Trophoblast cell (in vitro differentiated cells and primary cell): ENCODE results near the gene RFC4. TPM values are rescaled to one million over a fixed set of nuclear protein-coding genes. Genes with fewer than 3 reads are reported as not detected.

Experiments used
- DNase-seq, 2 donors: peaks; one replicate each; pipeline ENCODE4 v3.0.0-alpha.2; 2016
- H2AFZ ChIP-seq: 2 replicates; pipeline ENCODE4 v1.6.1; 2013; ENCODE audit warnings: low read length, moderate library complexity, mild to moderate bottlenecking; ENCODE audit not compliant: insufficient read depth, poor library complexity
- H2AK5ac ChIP-seq: 2 replicates; pipeline ENCODE4 v1.6.1; 2013; ENCODE audit warnings: mild to moderate bottlenecking, low read length
- H2BK120ac ChIP-seq: 2 replicates; pipeline ENCODE4 v1.6.1; 2013; ENCODE audit warnings: low read length, mild to moderate bottlenecking, moderate library complexity; ENCODE audit not compliant: insufficient read depth, poor library complexity
- H2BK12ac ChIP-seq: 2 replicates; pipeline ENCODE4 v1.6.1; 2013; ENCODE audit warnings: mild to moderate bottlenecking, low read length, moderate library complexity
- H2BK5ac ChIP-seq: 2 replicates; pipeline ENCODE4 v1.6.1; 2013; ENCODE audit warnings: low read length, low read depth, moderate library complexity, mild to moderate bottlenecking; ENCODE audit not compliant: poor library complexity
- H3K14ac ChIP-seq: 2 replicates; pipeline ENCODE4 v1.6.1; 2013; ENCODE audit warnings: mild to moderate bottlenecking, low read length
- H3K18ac ChIP-seq: 2 replicates; pipeline ENCODE4 v1.6.1; 2013; ENCODE audit warnings: mild to moderate bottlenecking, low read length
- H3K23ac ChIP-seq: 2 replicates; pipeline ENCODE4 v1.6.1; 2013; ENCODE audit warnings: low read length
- H3K27ac ChIP-seq: 2 replicates; pipeline ENCODE4 v1.5.1; 2013; ENCODE audit warnings: low read depth, mild to moderate bottlenecking, inconsistent platforms, low read length, moderate library complexity
- H3K27me3 ChIP-seq: 2 replicates; pipeline ENCODE4 v1.6.1; 2013; ENCODE audit warnings: inconsistent platforms, mild to moderate bottlenecking, low read length, moderate library complexity; ENCODE audit not compliant: insufficient read depth
- H3K36me3 ChIP-seq, 2 experiments: 1 replicate in 1 of 2; 2 replicates in 1 of 2; pipeline ENCODE4 v1.6.1; 2013; ENCODE audit warnings: low read length in 2 of 2, mild to moderate bottlenecking in 2 of 2, moderate library complexity in 1 of 2; ENCODE audit not compliant: insufficient read depth in 2 of 2, control insufficient read depth in 1 of 2
- H3K4ac ChIP-seq: 2 replicates; pipeline ENCODE4 v1.6.1; 2013; ENCODE audit warnings: low read depth, mild to moderate bottlenecking, low read length, moderate library complexity
- H3K4me1 ChIP-seq, 2 experiments: 1 replicate in 1 of 2; 2 replicates in 1 of 2; pipeline ENCODE4 v1.6.1; 2013; ENCODE audit warnings: low read length in 2 of 2, mild to moderate bottlenecking in 2 of 2, moderate library complexity in 1 of 2; ENCODE audit not compliant: insufficient read depth in 2 of 2, control insufficient read depth in 1 of 2
- H3K4me2 ChIP-seq: 2 replicates; pipeline ENCODE4 v1.6.1; 2013; ENCODE audit warnings: inconsistent platforms, mild to moderate bottlenecking, low read length, moderate library complexity
- H3K4me3 ChIP-seq: 2 replicates; pipeline ENCODE4 v1.5.1; 2013; ENCODE audit warnings: mild to moderate bottlenecking, low read depth, low read length, inconsistent platforms
- H3K79me1 ChIP-seq: one replicate; pipeline ENCODE4 v1.6.1; 2013; ENCODE audit warnings: low read length
- H3K79me2 ChIP-seq: 2 replicates; pipeline ENCODE4 v1.6.1; 2013; ENCODE audit warnings: low read length, mild to moderate bottlenecking; ENCODE audit not compliant: control insufficient read depth, insufficient read depth, poor library complexity
- H3K9ac ChIP-seq: 2 replicates; pipeline ENCODE4 v1.6.1; 2013; ENCODE audit warnings: mild to moderate bottlenecking, low read length
- H3K9me3 ChIP-seq: 2 replicates; pipeline ENCODE4 v1.6.1; 2013; ENCODE audit warnings: low read depth, mild to moderate bottlenecking, control low read depth, inconsistent platforms, low read length; ENCODE audit not compliant: insufficient read depth
- H4K12ac ChIP-seq: 2 replicates; pipeline ENCODE4 v1.6.1; 2013; ENCODE audit warnings: low read depth, mild to moderate bottlenecking, low read length, moderate library complexity
- H4K8ac ChIP-seq: 2 replicates; pipeline ENCODE4 v1.6.1; 2013; ENCODE audit warnings: low read depth, mild to moderate bottlenecking, low read length, moderate library complexity
- H4K91ac ChIP-seq: one replicate; pipeline ENCODE4 v1.6.1; 2013; ENCODE audit warnings: low read depth, mild to moderate bottlenecking, low read length, moderate library complexity
- WGBS: extraction: QIAGEN DNeasy Blood & Tissue Kit; methylation state at CpG from one replicate; pipeline ENCODE4 v1.1.7; 2013; ENCODE audit warnings: missing lambda C conversion rate; ENCODE audit not compliant: insufficient read length, insufficient coverage; ENCODE audit errors: extremely low coverage; 5-methylcytosine and 5-hydroxymethylcytosine counted together
- polyA plus RNA-seq: library from polyadenylated mRNA; stranded (reverse); fragments of 200-250 nt; gene quantifications from 2 replicates; pipeline ENCODE4 v1.2.3, GENCODE V29; 2013

Gene RFC4
- polyA plus RNA-seq, result 41.5 and 43.9 TPM in 2 replicates

DNA sequence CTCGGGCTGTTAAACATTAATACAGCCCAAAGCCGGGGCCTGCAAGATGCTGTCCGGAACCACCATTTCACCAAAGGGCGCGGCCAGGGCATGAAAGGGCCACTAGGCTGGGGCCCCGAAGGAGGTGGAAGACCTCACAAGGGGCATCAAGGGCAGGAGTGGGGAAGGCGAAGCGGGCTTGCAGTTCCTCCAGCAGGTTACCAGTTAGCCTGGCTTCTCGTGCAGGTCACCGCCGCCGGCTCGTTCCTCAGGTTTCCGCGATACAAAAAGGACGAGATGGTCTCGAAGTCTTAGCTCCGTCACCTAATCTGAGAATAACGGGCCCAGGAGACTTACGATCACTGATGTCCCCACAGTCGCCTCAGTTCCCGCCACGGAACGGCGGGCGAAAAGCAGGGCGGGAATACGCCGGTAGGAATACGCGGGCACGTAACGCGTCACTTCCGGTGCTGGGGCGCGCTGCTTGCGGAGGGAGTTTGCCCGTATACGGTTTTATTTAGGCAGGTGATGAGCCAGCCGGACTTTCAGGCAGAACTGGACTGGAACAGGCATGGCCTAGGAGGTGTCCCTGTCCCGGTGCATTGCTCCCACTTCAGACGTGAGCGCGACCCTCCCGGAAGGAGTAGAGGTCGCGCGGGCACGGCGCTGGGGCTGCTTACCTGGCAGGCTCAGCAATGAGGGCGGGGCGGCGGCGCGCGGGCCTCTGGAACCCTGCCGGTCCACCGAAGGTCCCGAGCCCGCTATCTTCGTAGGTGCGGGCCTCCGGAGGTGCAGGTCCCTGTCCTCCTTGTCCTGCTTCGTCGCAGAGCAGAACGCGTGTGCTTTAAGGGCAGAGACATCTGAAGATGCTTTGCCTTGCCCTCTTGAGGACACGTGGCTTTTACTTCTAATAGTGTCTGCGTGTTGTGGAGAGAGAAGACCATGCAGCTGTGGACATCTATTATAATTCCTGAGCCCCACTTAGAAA is at the start of gene RFC4:
Gene RFC4 (minus strand): TSS at position 394 of the 967 bp plus-strand sequence. CDS start 1,769 bp downstream, outside the sequence.
- Histone ChIP-seq H2BK12ac (no peak within 1 kb of the TSS), H3K79me1 (peaks cover 9% of the 10 kb centered on the region), H3K4me1 (peaks cover 0 to 4% of the 10 kb centered on the region in 2 experiments), H3K23ac (no peak within 1 kb of the TSS), H3K4me2 (peak within 1 kb of the TSS; percentile 77), H3K4me3 (peak within 1 kb of the TSS; percentile 96), H2BK120ac (peak within 1 kb of the TSS; percentile 73), H3K36me3 (peaks cover 10 to 12% of the 10 kb centered on the region in 2 experiments), H2AK5ac (peak within 1 kb of the TSS; percentile 69), H3K14ac (peak within 1 kb of the TSS; percentile 93), H2AFZ (peak within 1 kb of the TSS; percentile 97), H4K12ac (peak within 1 kb of the TSS; percentile 94), H3K79me2 (peaks cover 6% of the 10 kb centered on the region), H3K27me3 (no peaks in the 10 kb centered on the region), H4K8ac (peak within 1 kb of the TSS; percentile 98), H3K27ac (peak within 1 kb of the TSS; percentile 92), H3K18ac (peak within 1 kb of the TSS; percentile 70), H3K9me3 (no peaks in the 10 kb centered on the region), H4K91ac (peak within 1 kb of the TSS; percentile 82), H3K9ac (peak within 1 kb of the TSS; percentile 96), H2BK5ac (peak within 1 kb of the TSS; percentile 77), H3K4ac (peak within 1 kb of the TSS; percentile 94)
- DNase-seq, result peak; percentile 89 to 94
- WGBS, result no CpG with 5 or more reads among the region's 70 CpGs

DNA sequence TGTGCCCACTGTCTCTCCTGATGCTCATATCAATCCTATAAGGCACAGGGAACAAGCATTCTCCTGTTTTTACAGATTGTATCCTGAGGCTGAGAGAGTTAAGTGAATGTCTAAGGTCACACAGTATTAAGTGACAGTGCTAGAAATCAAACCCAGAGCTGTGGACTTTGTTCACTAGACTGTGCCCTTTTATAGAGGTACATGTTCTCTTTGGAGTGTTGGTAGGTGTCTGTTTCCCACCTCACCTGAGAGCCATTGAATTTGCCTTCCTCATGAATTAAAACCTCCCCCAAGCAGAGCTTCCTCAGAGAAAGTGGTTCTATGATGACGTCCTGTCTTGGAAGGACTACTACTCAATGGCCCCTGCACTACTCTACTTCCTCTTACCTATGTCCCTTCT is 48.7 kb upstream of the RFC4 start:
- no peak overlapping the region for H3K4me3 ChIP-seq
- no peak overlapping the region for H3K9ac ChIP-seq
- H4K8ac ChIP-seq, result no peak overlapping the region
- H3K36me3 ChIP-seq, result no peaks in the 10 kb centered on the region
- H4K91ac ChIP-seq, result no peak overlapping the region
- H3K79me1 ChIP-seq, result no peaks in the 10 kb centered on the region
- H4K12ac ChIP-seq, result no peak overlapping the region
- H3K4me2 ChIP-seq, result no peak overlapping the region
- no peak overlapping the region for H2AK5ac ChIP-seq
- H2BK120ac ChIP-seq, result no peak overlapping the region
- no peak overlapping the region for H3K23ac ChIP-seq
- no peaks in the 10 kb centered on the region for H3K9me3 ChIP-seq
- H3K27ac ChIP-seq, result no peak overlapping the region
- H3K79me2 ChIP-seq, result no peaks in the 10 kb centered on the region
- H3K4ac ChIP-seq, result no peak overlapping the region
- H3K4me1 ChIP-seq, result no peaks in the 10 kb centered on the region
- no CpG with 5 or more reads among the region's 1 CpG for WGBS
- H3K27me3 ChIP-seq, result no peaks in the 10 kb centered on the region
- H2AFZ ChIP-seq, result no peak overlapping the region
- no peak overlapping the region for H3K14ac ChIP-seq
- no peak for DNase-seq
- H2BK12ac ChIP-seq, result no peak overlapping the region
- H2BK5ac ChIP-seq, result no peak overlapping the region
- no peak overlapping the region for H3K18ac ChIP-seq

GRCh38 chr3:186854146-186854545 is 47.9 kb upstream of the RFC4 start:
- Histone ChIP-seq H3K9me3 (no peaks in the 10 kb centered on the region), H4K8ac (no peak overlapping the region), H3K27ac (no peak overlapping the region), H3K4ac (no peak overlapping the region), H4K91ac (no peak overlapping the region), H2BK120ac (no peak overlapping the region), H3K4me2 (no peak overlapping the region), H3K79me2 (no peaks in the 10 kb centered on the region), H3K18ac (no peak overlapping the region), H4K12ac (no peak overlapping the region), H2BK12ac (no peak overlapping the region), H3K27me3 (no peaks in the 10 kb centered on the region), H3K9ac (no peak overlapping the region), H3K23ac (no peak overlapping the region), H3K14ac (no peak overlapping the region), H3K36me3 (no peaks in the 10 kb centered on the region), H2AFZ (no peak overlapping the region), H2BK5ac (no peak overlapping the region), H3K4me3 (no peak overlapping the region), H2AK5ac (no peak overlapping the region), H3K79me1 (no peaks in the 10 kb centered on the region), H3K4me1 (no peaks in the 10 kb centered on the region)
- no peak for DNase-seq
- WGBS, result no CpG with 5 or more reads among the region's 8 CpGs

- H3K23ac ChIP-seq, result no peak overlapping the region
- H3K36me3 ChIP-seq, result no peaks in the 10 kb centered on the region
- no peaks in the 10 kb centered on the region for H3K27me3 ChIP-seq
- H3K14ac ChIP-seq, result no peak overlapping the region
- no peaks in the 10 kb centered on the region for H3K4me1 ChIP-seq
- H2AK5ac ChIP-seq, result no peak overlapping the region
- no peaks in the 10 kb centered on the region for H3K79me2 ChIP-seq
- no peak for DNase-seq
- H2BK12ac ChIP-seq, result no peak overlapping the region
- H3K9ac ChIP-seq, result no peak overlapping the region
- H3K9me3 ChIP-seq, result no peaks in the 10 kb centered on the region
- H4K8ac ChIP-seq, result no peak overlapping the region
- no peak overlapping the region for H3K4ac ChIP-seq
- H2BK120ac ChIP-seq, result no peak overlapping the region
- no peak overlapping the region for H4K12ac ChIP-seq
- H2BK5ac ChIP-seq, result no peak overlapping the region
- H3K4me3 ChIP-seq, result no peak overlapping the region
- no CpG with 5 or more reads among the region's 6 CpGs for WGBS
- no peak overlapping the region for H3K27ac ChIP-seq
- no peak overlapping the region for H3K18ac ChIP-seq
- no peak overlapping the region for H2AFZ ChIP-seq
- H3K4me2 ChIP-seq, result no peak overlapping the region
- H3K79me1 ChIP-seq, result no peaks in the 10 kb centered on the region
- H4K91ac ChIP-seq, result no peak overlapping the region
These were observed 46.7 kb upstream of the RFC4 start for GRCh38 chr3:186852994-186853393.
